Raji (cell line): ENCODE results near the gene PANX3.

Experiments
- POLR2A ChIP-seq: IDR thresholded peaks from 2 replicates; pipeline ENCODE4 v1.6.1; 2011; ENCODE audit warnings: low read depth, low read length, control low read depth; ENCODE audit not compliant: insufficient read depth

Gene PANX3

DNA sequence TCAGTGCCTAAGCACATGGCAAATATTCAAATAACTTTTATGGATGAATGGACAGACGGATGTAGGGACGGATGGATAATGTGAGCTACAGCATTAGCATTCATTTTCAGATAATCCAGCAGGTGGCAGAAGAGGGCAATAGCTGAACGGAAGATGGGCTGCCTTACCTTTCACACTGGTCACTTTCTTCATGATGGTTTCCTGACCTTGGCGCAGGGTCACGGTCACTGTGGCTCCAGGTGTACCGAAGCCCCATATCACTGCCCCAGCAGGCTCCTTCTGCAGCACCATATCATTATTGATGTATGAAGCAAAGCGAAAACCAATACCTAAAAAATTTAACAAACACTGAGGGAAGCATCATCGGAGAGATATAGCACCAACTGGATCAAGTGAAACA, 58.0 kb downstream of the PANX3 start:
- TF ChIP-seq POLR2A: no peak
